Naive thymus-derived CD8-positive, alpha-beta T cell (primary cell): ENCODE measurements around the gene PARVG. TPM values are rescaled to one million over a fixed set of nuclear protein-coding genes. Genes with fewer than 3 reads are reported as not detected.
A peak's percentile ranks its signal among the peaks of the same experiment; 100 is the strongest.

Experiments
- ATAC-seq, 2 donors: fragments of 150-1000 bp; cut with Tn5 transposase in 1 of 2; sonication (Bioruptor Pico), chemical (Tn5 transposase) in 1 of 2; 1 replicate in 1 of 2; 2 replicates in 1 of 2; pipeline ENCODE4 v1.10.0; 2021; ENCODE audit warnings: mild to moderate bottlenecking in 2 of 2, moderate library complexity in 2 of 2
- POLR2A ChIA-PET: fragments of 350-600 bp; sonication (Branson Sonifier 250); formaldehyde crosslinking; loops from one replicate; lab custom pipeline; 2021; ENCODE audit warnings: antibody characterized with exemption; lab: Charles Lee
- DNase-seq, 10 donors: peaks; one replicate each; pipeline versions ENCODE4 v3.0.0 to v3.0.0-alpha.2; 2020 to 2022
- H3K27ac Mint-ChIP-seq, 10 donors: one replicate each; pipeline ENCODE4 v1.8.0; 2020 to 2022; ENCODE audit warnings: mild to moderate bottlenecking in 10 of 10, mixed read lengths in 10 of 10, moderate library complexity in 4 of 10, inconsistent platforms in 1 of 10
- H3K27me3 Mint-ChIP-seq, 5 donors: one replicate each; pipeline ENCODE4 v1.8.0; 2021 to 2022; ENCODE audit warnings: mixed read lengths in 5 of 5
- H3K36me3 Mint-ChIP-seq, 3 donors: one replicate each; pipeline ENCODE4 v1.8.0; 2020 to 2022; ENCODE audit warnings: mixed read lengths in 3 of 3, mild to moderate bottlenecking in 2 of 3, inconsistent platforms in 1 of 3
- H3K4me1 Mint-ChIP-seq, 4 donors: one replicate each; pipeline ENCODE4 v1.8.0; 2021 to 2022; ENCODE audit warnings: mixed read lengths in 4 of 4
- H3K4me3 Mint-ChIP-seq, 10 donors: one replicate each; pipeline ENCODE4 v1.8.0; 2020 to 2022; ENCODE audit warnings: mild to moderate bottlenecking in 10 of 10, mixed read lengths in 10 of 10, moderate library complexity in 6 of 10, inconsistent platforms in 1 of 10
- H3K9me3 Mint-ChIP-seq, 9 donors: one replicate each; pipeline ENCODE4 v1.8.0; 2020 to 2022; ENCODE audit warnings: mixed read lengths in 9 of 9, mild to moderate bottlenecking in 3 of 9, inconsistent platforms in 1 of 9, moderate library complexity in 1 of 9
- polyA plus RNA-seq, 3 donors: library from polyadenylated mRNA; unstranded; fragments of 300-500 nt; fragmentation: Illumina TruSeq; gene quantifications; one replicate each; pipeline ENCODE4 v1.2.3, GENCODE V29; 2021
- total RNA-seq, 8 experiments: library from RNA in 2 of 8; stranded (reverse) in 2 of 8; gene quantifications; one replicate each; pipeline ENCODE4 v1.2.3 and lab custom pipeline; 2021 to 2026

The PARVG gene
- total and polyA plus RNA-seq, 5 experiments from 2014 or later, result 60.6 to 229 (median 77.8) TPM

DNA sequence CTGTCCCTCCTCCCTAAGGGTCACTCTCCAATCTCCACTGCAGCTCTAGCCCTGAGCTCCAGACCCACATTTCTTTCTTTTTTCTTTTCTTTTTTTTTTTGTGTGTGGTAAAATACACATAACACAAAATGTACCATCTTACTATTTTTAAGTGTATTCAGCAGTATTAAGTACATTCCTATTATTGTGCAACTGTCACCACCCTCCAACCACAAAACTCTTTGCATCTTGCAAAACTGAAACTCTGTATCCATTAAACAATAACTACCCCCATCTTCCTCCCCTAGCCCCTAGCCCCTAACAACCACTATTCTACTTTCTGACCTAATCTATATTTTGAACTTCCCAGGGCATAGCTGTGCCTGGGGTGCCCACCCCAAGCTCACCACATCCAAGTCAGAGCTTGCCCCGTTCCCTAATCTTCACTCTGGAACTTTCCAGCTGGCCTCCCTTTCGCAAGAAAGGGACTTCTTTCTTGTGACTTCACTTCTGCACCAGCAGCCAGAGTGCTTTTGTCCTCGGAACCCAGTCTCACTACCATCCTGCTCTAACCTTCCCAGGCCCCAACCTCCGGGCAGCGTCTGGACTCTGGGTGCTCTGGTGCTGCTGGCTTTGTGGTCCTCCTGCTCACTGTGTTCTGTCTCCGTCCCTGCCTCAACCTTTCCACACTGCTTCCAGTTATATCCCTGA is 30.7 kb downstream of the PARVG start:
- Mint-ChIP-seq H3K27ac (peak overlapping the region in 8 of 10 donors; percentile 16 to 76 (median 44)), H3K36me3 (peaks cover 13 to 28% (median 24%) of the 10 kb centered on the region in 3 donors), H3K27me3 (no peaks in the 10 kb centered on the region), H3K9me3 (peaks cover 0 to 25% (median 13%) of the 10 kb centered on the region in 9 donors), H3K4me3 (peak overlapping the region in 1 of 10 donors; percentile 53), H3K4me1 (peaks cover 8 to 21% (median 14%) of the 10 kb centered on the region in 4 donors)
- no peak for DNase-seq
- POLR2A ChIA-PET, result interaction anchor here (1.3 kb wide), 1 partner anchor 29 kb away, joined by 4 read pairs; no protein-coding TSS in a partner anchor
- no peak for ATAC-seq

DNA sequence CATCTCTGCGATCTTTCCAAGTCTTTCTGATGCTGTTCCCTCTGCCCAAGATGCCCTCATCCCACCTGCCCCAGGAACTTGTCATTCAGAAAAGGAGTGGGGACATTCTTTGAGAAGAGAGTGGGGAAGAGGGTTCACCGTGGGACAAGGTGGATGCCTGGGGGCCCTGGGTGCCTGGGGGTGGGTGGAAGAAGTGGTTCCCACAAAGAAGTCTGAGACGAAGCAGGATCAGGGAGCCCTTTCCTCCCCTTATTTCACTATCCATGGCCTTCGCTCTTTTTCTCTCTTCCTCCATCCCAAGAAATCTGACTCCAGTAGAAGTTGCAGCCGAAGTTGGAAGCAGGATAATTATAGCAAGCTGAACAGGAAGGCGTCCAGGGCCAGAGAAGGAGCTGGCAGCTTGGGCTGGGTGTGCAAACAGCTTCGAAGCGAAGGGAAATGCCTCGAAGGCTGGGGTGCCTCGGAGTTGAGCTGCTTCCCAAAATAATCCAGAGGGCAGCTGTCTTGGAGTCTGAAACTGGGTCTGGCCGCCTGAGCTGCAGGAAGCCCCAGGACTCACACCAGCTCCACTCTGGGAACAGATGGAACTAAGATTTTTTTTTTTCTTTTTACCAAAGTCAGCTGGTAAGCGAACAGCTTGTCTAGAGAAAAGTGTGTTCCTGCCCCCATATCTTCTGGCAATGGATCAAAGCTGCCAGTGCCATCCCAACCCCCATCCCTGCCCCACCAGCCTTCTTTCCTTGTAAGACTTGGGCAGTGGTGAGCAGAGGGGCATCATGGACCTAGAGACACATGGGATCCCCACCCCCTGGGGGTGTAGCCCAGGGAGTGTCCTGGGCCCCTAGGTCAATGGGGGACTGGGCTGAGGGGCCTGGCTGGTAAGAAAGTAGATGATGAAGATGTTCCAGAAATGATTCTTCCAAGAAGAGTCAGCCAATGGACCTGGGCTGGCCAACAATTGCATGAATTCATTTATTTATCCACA is 31.5 kb downstream of the PARVG start:
- Mint-ChIP-seq H3K4me3 (no peak overlapping the region), H3K27me3 (no peaks in the 10 kb centered on the region), H3K27ac (peak overlapping the region in 4 of 10 donors; percentile 14 to 76 (median 40)), H3K36me3 (peaks cover 13 to 27% (median 24%) of the 10 kb centered on the region in 3 donors), H3K9me3 (peaks cover 0 to 25% (median 13%) of the 10 kb centered on the region in 9 donors), H3K4me1 (peaks cover 8 to 21% (median 13%) of the 10 kb centered on the region in 4 donors)
- DNase-seq (no peak), ATAC-seq (no peak)
- POLR2A ChIA-PET, result interaction anchor here (1.3 kb wide), 1 partner anchor 30 kb away, joined by 4 read pairs; no protein-coding TSS in a partner anchor

DNA sequence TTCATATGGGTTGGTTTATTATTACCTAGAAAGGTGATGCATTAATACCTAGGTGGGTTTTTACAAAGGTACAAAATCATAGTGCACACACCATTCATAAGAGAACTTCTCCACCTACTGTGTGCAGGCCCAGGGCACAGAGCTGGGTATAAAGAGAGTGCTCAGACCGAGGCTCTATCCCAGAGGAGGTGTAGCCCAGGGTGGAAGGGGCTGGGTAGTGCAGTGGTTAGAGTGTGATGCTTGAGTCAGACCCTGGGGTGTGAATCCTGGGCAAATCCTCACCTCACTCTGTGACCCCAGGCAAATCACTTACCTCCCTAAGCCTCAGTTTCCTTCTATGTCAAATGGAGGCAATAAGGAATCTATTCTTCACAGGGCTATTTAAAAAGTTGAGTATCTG is 32.2 kb downstream of the PARVG start:
- H3K27ac Mint-ChIP-seq, result no peak overlapping the region
- ATAC-seq, result no peak

DNA sequence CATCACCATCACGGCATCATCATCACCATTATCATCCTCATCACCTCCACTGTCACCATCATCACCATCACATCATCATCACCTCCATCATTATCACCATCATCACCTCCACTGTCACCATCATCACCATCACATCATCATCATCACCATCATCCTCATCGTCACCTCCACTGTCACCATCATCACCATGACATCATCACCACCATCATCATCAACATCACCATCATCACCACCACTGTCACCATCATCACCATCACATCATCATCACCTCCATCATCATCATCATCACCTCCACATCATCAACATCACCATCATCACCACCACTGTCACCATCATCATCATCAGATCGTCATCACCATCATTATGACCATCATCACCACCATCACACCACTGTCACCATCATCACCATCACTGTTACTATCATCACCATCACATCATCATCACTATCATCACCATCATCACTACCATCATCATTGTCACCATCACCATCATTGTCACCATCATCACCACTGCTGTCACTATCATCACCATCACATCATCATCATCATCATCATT is 32.8 kb downstream of the PARVG start:
- H3K4me1 Mint-ChIP-seq, result peaks cover 3 to 11% (median 8%) of the 10 kb centered on the region in 4 donors
- DNase-seq (no peak), ATAC-seq (no peak)
- POLR2A ChIA-PET, result no interaction called here
- no peak overlapping the region for H3K4me3 Mint-ChIP-seq
- no peak overlapping the region for H3K27ac Mint-ChIP-seq
- H3K27me3 Mint-ChIP-seq, result no peaks in the 10 kb centered on the region
- peaks cover 0 to 25% (median 13%) of the 10 kb centered on the region in 9 donors for H3K9me3 Mint-ChIP-seq
- H3K36me3 Mint-ChIP-seq, result peaks cover 13 to 27% (median 24%) of the 10 kb centered on the region in 3 donors

More for the DNA sequence above, 32.2 kb downstream of the PARVG start:
- peaks cover 13 to 27% (median 24%) of the 10 kb centered on the region in 3 donors for H3K36me3 Mint-ChIP-seq
- DNase-seq, result no peak
- no peaks in the 10 kb centered on the region for H3K27me3 Mint-ChIP-seq
- POLR2A ChIA-PET, result no interaction called here
- peaks cover 0 to 25% (median 13%) of the 10 kb centered on the region in 9 donors for H3K9me3 Mint-ChIP-seq
- peaks cover 7 to 18% (median 11%) of the 10 kb centered on the region in 4 donors for H3K4me1 Mint-ChIP-seq
- H3K4me3 Mint-ChIP-seq, result no peak overlapping the region

DNA sequence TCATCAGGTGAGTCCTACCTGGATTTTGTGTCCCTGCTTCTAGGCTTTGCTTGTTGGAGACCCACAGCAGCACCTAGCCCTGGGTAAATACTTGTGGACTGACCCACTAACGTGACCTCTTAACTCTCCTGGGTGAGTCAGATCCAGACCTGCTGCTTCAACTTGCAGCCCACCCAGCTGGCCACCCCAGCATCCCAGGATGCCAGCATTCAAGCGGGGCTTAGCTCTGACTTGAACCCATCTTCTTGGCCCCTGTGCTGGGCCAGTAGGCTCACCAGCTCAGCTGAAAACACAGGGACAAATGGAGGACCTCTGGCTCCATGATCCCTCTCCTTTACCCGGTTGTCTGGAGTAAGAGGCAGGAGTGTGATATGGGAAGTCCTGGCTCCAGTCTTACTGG is 33.5 kb downstream of the PARVG start:
- peaks cover 0 to 23% (median 10%) of the 10 kb centered on the region in 9 donors for H3K9me3 Mint-ChIP-seq
- no peak for ATAC-seq
- no peak for DNase-seq
- no peaks in the 10 kb centered on the region for H3K27me3 Mint-ChIP-seq
- peaks cover 11 to 22% (median 19%) of the 10 kb centered on the region in 3 donors for H3K36me3 Mint-ChIP-seq
- no peak overlapping the region for H3K4me3 Mint-ChIP-seq
- no peak overlapping the region for H3K27ac Mint-ChIP-seq
- POLR2A ChIA-PET, result no interaction called here
- peaks cover 3 to 8% (median 6%) of the 10 kb centered on the region in 4 donors for H3K4me1 Mint-ChIP-seq

DNA sequence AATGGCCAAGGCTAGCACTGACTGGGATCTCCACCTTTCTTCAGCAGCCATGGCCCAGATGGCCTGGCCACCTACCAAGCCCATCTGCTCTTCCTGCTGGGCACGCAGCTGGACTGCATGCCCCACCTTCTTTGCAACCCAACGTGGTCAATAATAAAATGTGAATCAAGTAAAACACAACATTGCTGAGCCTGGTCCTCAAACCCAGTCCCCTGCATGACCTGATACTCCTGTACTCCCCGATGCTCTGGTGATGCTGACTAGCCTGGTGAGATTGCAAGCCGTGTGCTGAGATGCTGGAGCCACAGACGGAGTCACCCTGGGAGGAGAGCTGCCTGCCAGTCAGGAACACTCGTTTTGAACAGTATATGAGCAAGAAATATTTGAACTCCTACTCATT is 34.0 kb downstream of the PARVG start:
- Mint-ChIP-seq H3K27me3 (no peaks in the 10 kb centered on the region), H3K4me1 (peaks cover 3 to 8% (median 4%) of the 10 kb centered on the region in 4 donors), H3K9me3 (peaks cover 0 to 18% (median 6%) of the 10 kb centered on the region in 9 donors), H3K27ac (no peak overlapping the region), H3K36me3 (peaks cover 7 to 17% (median 13%) of the 10 kb centered on the region in 3 donors), H3K4me3 (no peak overlapping the region)
- POLR2A ChIA-PET, result no interaction called here
- ATAC-seq (no peak), DNase-seq (no peak)

DNA sequence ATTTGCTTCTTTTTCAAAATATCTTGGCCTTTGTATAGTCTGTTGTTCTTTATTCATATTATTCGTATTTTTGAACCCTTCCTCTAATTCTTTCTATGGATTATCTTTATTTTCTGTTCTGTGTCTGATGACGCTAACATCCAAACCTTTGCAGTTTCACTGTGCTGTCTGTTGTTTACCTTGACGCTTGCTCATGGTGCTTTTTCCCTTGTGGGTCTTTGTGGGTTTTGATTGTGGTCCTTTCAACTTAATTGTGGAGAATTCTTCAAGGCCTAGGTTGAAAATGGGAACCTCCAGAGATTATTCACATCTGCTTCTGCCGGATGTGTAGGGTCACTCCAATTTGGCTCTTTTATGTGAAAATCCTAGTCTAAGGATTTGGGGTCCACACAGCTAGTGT is 34.6 kb downstream of the PARVG start:
- H3K4me1 Mint-ChIP-seq, result peaks cover 0 to 8% (median 4%) of the 10 kb centered on the region in 4 donors
- ATAC-seq (no peak), DNase-seq (no peak)
- POLR2A ChIA-PET, result no interaction called here
- H3K36me3 Mint-ChIP-seq, result peaks cover 4 to 11% (median 8%) of the 10 kb centered on the region in 3 donors
- H3K4me3 Mint-ChIP-seq, result no peak overlapping the region
- no peak overlapping the region for H3K27ac Mint-ChIP-seq
- no peaks in the 10 kb centered on the region for H3K27me3 Mint-ChIP-seq
- peaks cover 0 to 12% (median 2%) of the 10 kb centered on the region in 9 donors for H3K9me3 Mint-ChIP-seq

DNA sequence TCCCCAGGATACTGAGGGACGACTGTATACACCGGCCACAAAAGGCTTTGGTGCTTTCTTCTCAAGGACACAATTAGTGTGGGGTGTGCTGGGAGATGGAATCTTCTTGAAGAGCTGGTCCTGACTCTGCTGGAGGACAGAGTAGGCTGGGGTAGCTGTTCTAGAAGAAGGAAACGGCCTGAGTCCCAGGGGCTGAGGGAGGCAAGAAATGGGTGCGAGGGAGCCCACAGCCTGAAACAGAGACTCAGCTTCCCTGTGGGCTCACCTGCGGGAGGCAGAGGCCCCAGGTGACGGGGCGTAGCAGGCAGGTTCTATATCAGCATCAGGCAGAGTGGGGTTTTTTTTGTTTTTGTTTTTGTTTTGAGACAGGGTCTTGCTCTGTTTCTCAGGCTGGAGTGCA is 36.6 kb downstream of the PARVG start:
- peaks cover 0 to 2% (median 0%) of the 10 kb centered on the region in 3 donors for H3K36me3 Mint-ChIP-seq
- H3K27ac Mint-ChIP-seq, result peak overlapping the region in 2 of 10 donors; percentile 20 to 63
- H3K9me3 Mint-ChIP-seq, result peaks cover 0 to 2% (median 0%) of the 10 kb centered on the region in 9 donors
- POLR2A ChIA-PET, result interaction anchor here (0.6 kb wide), 1 partner anchor 36 kb away, joined by 3 read pairs; no protein-coding TSS in a partner anchor
- no peaks in the 10 kb centered on the region for H3K4me1 Mint-ChIP-seq
- ATAC-seq, result no peak
- no peak for DNase-seq
- H3K4me3 Mint-ChIP-seq, result no peak overlapping the region
- H3K27me3 Mint-ChIP-seq, result peaks cover 0 to 2% (median 0%) of the 10 kb centered on the region in 5 donors

DNA sequence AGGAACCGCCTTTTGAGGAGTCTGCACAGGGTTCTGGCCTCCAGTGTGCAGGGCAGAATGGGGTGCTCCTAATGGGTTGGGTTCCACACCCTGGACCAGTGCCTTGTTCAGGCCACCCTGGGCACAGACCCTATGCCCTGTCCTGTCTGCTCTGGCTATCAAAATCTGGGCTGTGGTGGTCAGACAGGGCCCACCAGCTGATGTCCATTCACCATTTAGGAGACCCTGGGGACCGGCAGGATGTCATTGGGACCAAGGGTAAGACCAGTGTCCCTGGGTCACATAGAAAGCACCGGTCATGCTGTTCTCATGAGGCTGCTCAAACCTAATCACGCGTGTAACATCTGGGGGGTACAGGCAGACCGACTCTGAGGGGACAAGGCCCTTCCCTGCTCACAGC is 37.3 kb downstream of the PARVG start:
- peaks cover 0 to 2% (median 0%) of the 10 kb centered on the region in 9 donors for H3K9me3 Mint-ChIP-seq
- no peak overlapping the region for H3K4me3 Mint-ChIP-seq
- H3K27ac Mint-ChIP-seq, result peak overlapping the region in 2 of 10 donors; percentile 31 to 38
- POLR2A ChIA-PET, result interaction anchor here (0.6 kb wide), 1 partner anchor 37 kb away, joined by 3 read pairs; no protein-coding TSS in a partner anchor
- no peaks in the 10 kb centered on the region for H3K4me1 Mint-ChIP-seq
- DNase-seq (no peak), ATAC-seq (no peak)
- H3K27me3 Mint-ChIP-seq, result peaks cover 0 to 3% (median 0%) of the 10 kb centered on the region in 5 donors
- peaks cover 0 to 2% (median 0%) of the 10 kb centered on the region in 3 donors for H3K36me3 Mint-ChIP-seq

DNA sequence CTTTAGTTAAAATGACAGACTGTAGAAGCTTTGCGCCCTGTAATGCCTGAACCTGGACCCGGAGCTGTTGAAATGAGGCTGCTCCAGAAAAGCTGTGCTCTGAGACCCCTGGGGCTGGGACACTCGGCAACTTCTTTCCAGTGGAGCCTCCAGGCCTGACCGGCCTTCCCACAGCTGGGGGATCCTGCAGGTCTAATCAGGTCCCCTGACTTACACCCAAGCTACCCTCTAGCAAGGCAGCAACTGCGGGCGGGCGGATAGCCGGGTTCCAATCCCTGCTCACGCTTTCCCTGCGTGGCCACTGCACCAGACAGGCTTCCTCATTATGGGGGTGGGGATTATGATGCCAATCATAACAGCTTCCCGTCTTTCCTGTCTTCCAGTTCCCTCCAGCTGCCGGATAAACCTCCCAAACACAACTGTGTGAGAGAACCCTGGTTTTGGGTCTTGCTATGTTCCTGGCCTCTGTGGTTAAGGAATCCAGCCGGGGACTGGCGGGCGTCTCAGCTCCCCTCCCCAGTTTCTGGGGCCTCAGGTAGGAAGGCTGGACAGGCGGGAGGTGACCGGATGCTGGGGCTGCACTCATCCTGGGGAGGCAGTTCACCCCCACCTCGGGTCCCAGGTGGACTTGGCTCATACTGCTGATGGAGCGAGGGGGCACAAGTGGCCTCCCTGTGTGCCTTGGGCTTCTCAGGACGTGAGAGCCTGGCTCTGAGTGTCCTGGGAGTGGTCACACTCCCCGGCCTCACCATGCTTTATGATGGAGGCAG is 38.6 kb downstream of the PARVG start:
- no peak overlapping the region for H3K27ac Mint-ChIP-seq
- H3K4me3 Mint-ChIP-seq, result no peak overlapping the region
- peaks cover 0 to 2% (median 0%) of the 10 kb centered on the region in 3 donors for H3K36me3 Mint-ChIP-seq
- H3K9me3 Mint-ChIP-seq, result peaks cover 0 to 2% (median 0%) of the 10 kb centered on the region in 9 donors
- no peak for DNase-seq
- H3K4me1 Mint-ChIP-seq, result peaks cover 0 to 3% (median 0%) of the 10 kb centered on the region in 4 donors
- H3K27me3 Mint-ChIP-seq, result peaks cover 0 to 5% (median 0%) of the 10 kb centered on the region in 5 donors
- POLR2A ChIA-PET, result no interaction called here
- no peak for ATAC-seq
